ENCODE measurements around the gene MOGAT3. TPM values are rescaled to one million over a fixed set of nuclear protein-coding genes. Genes with fewer than 3 reads are reported as not detected.

Gene MOGAT3
- polyA plus RNA-seq, 1 donor (not counting 4 experiments of a cell fraction or from before 2014, with no cell fraction given): not detected

- FAIRE-seq: no peak
- peaks cover 41% of the 10 kb centered on the region for H3K79me2 ChIP-seq (ENCODE audit: control insufficient read depth, insufficient read depth, low read length)
These were observed 40.9 kb upstream of the MOGAT3 start for GRCh38 chr7:101241443-101242349.

GRCh38 chr7:101241015-101241363 lies 40.2 kb upstream of the MOGAT3 start:
- Histone ChIP-seq H2AFZ (ENCODE audit: control insufficient read depth, low read length) (no peak overlapping the region), H3K36me3 (ENCODE audit: control insufficient read depth in 2 of 2, extremely low read depth in 1 of 2, insufficient read depth in 2 of 2, low read length in 2 of 2) (peaks cover 20 to 25% of the 10 kb centered on the region in 2 experiments), H3K9ac (ENCODE audit: control insufficient read depth, extremely low read depth, insufficient read depth, low read length) (no peak overlapping the region), H3K9me1 (ENCODE audit: control insufficient read depth, extremely low read depth, insufficient read depth, low read length) (no peaks in the 10 kb centered on the region), H3K4me1 (ENCODE audit: control insufficient read depth, extremely low read depth, insufficient read depth, low read length) (peaks cover 24% of the 10 kb centered on the region), H3K4me3 (ENCODE audit: control insufficient read depth in 2 of 3, extremely low read depth in 1 of 3, insufficient read depth in 2 of 3, low read depth in 1 of 3, low read length in 3 of 3) (no peak overlapping the region), H3K27me3 (ENCODE audit: control insufficient read depth, extremely low read depth, insufficient read depth, low read length) (no peaks in the 10 kb centered on the region), H3K27ac (ENCODE audit: control insufficient read depth, insufficient read depth, low read length) (no peak overlapping the region), H3K79me2 (ENCODE audit: control insufficient read depth, insufficient read depth, low read length) (peaks cover 38% of the 10 kb centered on the region), H3K4me2 (ENCODE audit: control insufficient read depth, extremely low read depth, insufficient read depth, low read depth, low read length) (no peak overlapping the region), H4K20me1 (ENCODE audit: control insufficient read depth, extremely low read depth, insufficient read depth, low read length) (no peaks in the 10 kb centered on the region), H3K9me3 (ENCODE audit: control insufficient read depth, low read depth, low read length) (no peaks in the 10 kb centered on the region)
- dilution Hi-C loops (cut with MboI; ENCODE audit: extremely low pct_ligation_motif_present, low sequenced_read_pairs): no loop called here
- TF ChIP-seq CTCF (optimal IDR thresholded peaks at IDR 0.05 in 1 of 3, IDR thresholded peaks at IDR 0.05 in 1 of 3, conservative IDR thresholded peaks at IDR 0.05 in 1 of 3; ENCODE audit: extremely low read depth in 1 of 3, insufficient read depth in 2 of 3, low read length in 3 of 3) (no peak), EZH2 (IDR thresholded peaks at IDR 0.05; ENCODE audit: low read length) (no peak)
- DNase-seq (ENCODE audit: low read depth, low spot score) (no peak), FAIRE-seq (no peak)

More at GRCh38 chr7:101241443-101242349, 40.9 kb upstream of the MOGAT3 start:
- DNase-seq (ENCODE audit: low read depth, low spot score): no peak
- H3K27ac ChIP-seq (ENCODE audit: control insufficient read depth, insufficient read depth, low read length): no peak overlapping the region
- no peaks in the 10 kb centered on the region for H4K20me1 ChIP-seq (ENCODE audit: control insufficient read depth, extremely low read depth, insufficient read depth, low read length)
- peak overlapping the region; percentile 43 for H3K4me2 ChIP-seq (ENCODE audit: control insufficient read depth, extremely low read depth, insufficient read depth, low read depth, low read length)
- H3K9me3 ChIP-seq (ENCODE audit: control insufficient read depth, low read depth, low read length): no peaks in the 10 kb centered on the region
- no peak overlapping the region for H3K9ac ChIP-seq (ENCODE audit: control insufficient read depth, extremely low read depth, insufficient read depth, low read length)
- H2AFZ ChIP-seq (ENCODE audit: control insufficient read depth, low read length): no peak overlapping the region
- peaks cover 20 to 25% of the 10 kb centered on the region in 2 experiments for H3K36me3 ChIP-seq (ENCODE audit: control insufficient read depth in 2 of 2, extremely low read depth in 1 of 2, insufficient read depth in 2 of 2, low read length in 2 of 2)
- H3K4me3 ChIP-seq (ENCODE audit: control insufficient read depth in 2 of 3, extremely low read depth in 1 of 3, insufficient read depth in 2 of 3, low read depth in 1 of 3, low read length in 3 of 3): peak overlapping the region in 1 of 3 experiments; percentile 17
- dilution Hi-C loops (cut with MboI; ENCODE audit: extremely low pct_ligation_motif_present, low sequenced_read_pairs): no loop called here
- no peaks in the 10 kb centered on the region for H3K27me3 ChIP-seq (ENCODE audit: control insufficient read depth, extremely low read depth, insufficient read depth, low read length)
- no peaks in the 10 kb centered on the region for H3K9me1 ChIP-seq (ENCODE audit: control insufficient read depth, extremely low read depth, insufficient read depth, low read length)
- TF ChIP-seq CTCF (optimal IDR thresholded peaks at IDR 0.05 in 1 of 3, IDR thresholded peaks at IDR 0.05 in 1 of 3, conservative IDR thresholded peaks at IDR 0.05 in 1 of 3; ENCODE audit: extremely low read depth in 1 of 3, insufficient read depth in 2 of 3, low read length in 3 of 3) (no peak), EZH2 (IDR thresholded peaks at IDR 0.05; ENCODE audit: low read length) (no peak)
- H3K4me1 ChIP-seq (ENCODE audit: control insufficient read depth, extremely low read depth, insufficient read depth, low read length): peaks cover 24% of the 10 kb centered on the region

All from keratinocyte (primary cell).